Gastroesophageal sphincter (tissue), 3 donors: ENCODE results near the gene TNFRSF4.

ENCODE experiments used
- CTCF ChIP-seq, 4 experiments: fragments of 200-600 bp in 2 of 4; fragments of 450-650 bp in 2 of 4; sonication (generic) in 1 of 4; IDR thresholded peaks; one replicate each; pipeline ENCODE4 v1.5.1; 2017 to 2019; ENCODE audit warnings: antibody characterized with exemption in 4 of 4, mild to moderate bottlenecking in 2 of 4, moderate library complexity in 2 of 4
- EP300 ChIP-seq: sonication (generic); formaldehyde crosslinking; IDR thresholded peaks from one replicate; pipeline ENCODE4 v1.6.1; 2017; ENCODE audit warnings: antibody characterized with exemption, mild to moderate bottlenecking
- POLR2A ChIP-seq, 2 donors: fragments of 450-650 bp; IDR thresholded peaks; one replicate each; pipeline ENCODE4 v1.6.1; 2017; ENCODE audit warnings: antibody characterized with exemption in 2 of 2, mild to moderate bottlenecking in 2 of 2, moderate library complexity in 1 of 2
- POLR2AphosphoS5 ChIP-seq: sonication (generic); formaldehyde crosslinking; IDR thresholded peaks from one replicate; pipeline ENCODE4 v1.6.1; 2017; ENCODE audit warnings: antibody characterized with exemption

GRCh38 chr1:1240348-1240732 lies 26.4 kb upstream of the TNFRSF4 start:
- TF ChIP-seq CTCF (IDR thresholded peaks at IDR 0.05) (no peak), EP300 (no peak), POLR2A (IDR thresholded peaks at IDR 0.05) (no peak), POLR2AphosphoS5 (no peak)
